ENCODE data around the gene FCGR1A.
"Not testable (repeated sequence)": the region's sequence is repeated elsewhere in the genome, so short reads cannot be mapped to it uniquely, and the experiment has no call there.

GRCh38 chr1:149811890-149812829 lies 29.7 kb downstream of the FCGR1A start:
- not testable (repeated sequence) for TF ChIP-seq EZH2 (IDR thresholded peaks at IDR 0.05); FOXP2 (optimal IDR thresholded peaks at IDR 0.05; ENCODE audit: control extremely low read depth, extremely low read length, insufficient read depth)
